H1 (cell line): ENCODE measurements around the gene TWNK.

Source experiments
- BACH1 ChIP-seq: IDR thresholded peaks from 2 replicates; pipeline ENCODE4 v1.6.1; 2012; ENCODE audit warnings: low read length, improper control_type of control experiment
- CTCF ChIP-seq, 3 experiments: IDR thresholded peaks; 1 replicate in 2 of 3; 2 replicates in 1 of 3; pipeline versions ENCODE4 v1.5.1 to v1.6.1; 2011; ENCODE audit warnings: low read length in 3 of 3, mild to moderate bottlenecking in 3 of 3, inconsistent platforms in 2 of 3, low read depth in 1 of 3, moderate library complexity in 1 of 3; ENCODE audit not compliant: insufficient read depth in 1 of 3; ENCODE audit errors: control extremely low read depth in 1 of 3
- EZH2 ChIP-seq: fragments of 200-600 bp; sonication (generic); IDR thresholded peaks from 2 replicates; pipeline ENCODE4 v1.7.1; 2012; ENCODE audit warnings: low read depth, mild to moderate bottlenecking, moderate library complexity, low read length, inconsistent platforms; ENCODE audit not compliant: severe bottlenecking
- KDM5A ChIP-seq: fragments of 200-600 bp; IDR thresholded peaks from 2 replicates; pipeline ENCODE4 v1.7.1; 2012; ENCODE audit warnings: mild to moderate bottlenecking, low read length, inconsistent platforms, mixed read lengths
- POLR2A ChIP-seq, 2 experiments: IDR thresholded peaks; 1 replicate in 1 of 2; 2 replicates in 1 of 2; pipeline ENCODE4 v1.6.1; 2011; ENCODE audit warnings: low read depth in 2 of 2, low read length in 2 of 2, mild to moderate bottlenecking in 2 of 2; ENCODE audit errors: control extremely low read depth in 1 of 2
- POLR2AphosphoS5 ChIP-seq: IDR thresholded peaks from 2 replicates; pipeline ENCODE4 v1.6.1; 2011; ENCODE audit warnings: low read depth, low read length
- SP4 ChIP-seq: IDR thresholded peaks from 2 replicates; pipeline ENCODE4 v1.6.1; 2012; ENCODE audit warnings: low read length, inconsistent platforms

GRCh38 chr10:100977436-100977835 is 9.9 kb upstream of the TWNK start:
- no peak for TF ChIP-seq CTCF (IDR thresholded peaks at IDR 0.05; ENCODE audit: control extremely low read depth in 1 of 3, insufficient read depth in 1 of 3, low read depth in 1 of 3, low read length in 3 of 3)
- no peak for TF ChIP-seq SP4
- no peak for TF ChIP-seq EZH2
- no peak for TF ChIP-seq POLR2A (IDR thresholded peaks at IDR 0.05; ENCODE audit: control extremely low read depth in 1 of 2, low read depth in 2 of 2, low read length in 2 of 2)
- TF ChIP-seq POLR2AphosphoS5 = no peak
- no peak for TF ChIP-seq BACH1
- no peak for TF ChIP-seq KDM5A
